ENCODE results near the gene GNG7.

Gene GNG7

DNA sequence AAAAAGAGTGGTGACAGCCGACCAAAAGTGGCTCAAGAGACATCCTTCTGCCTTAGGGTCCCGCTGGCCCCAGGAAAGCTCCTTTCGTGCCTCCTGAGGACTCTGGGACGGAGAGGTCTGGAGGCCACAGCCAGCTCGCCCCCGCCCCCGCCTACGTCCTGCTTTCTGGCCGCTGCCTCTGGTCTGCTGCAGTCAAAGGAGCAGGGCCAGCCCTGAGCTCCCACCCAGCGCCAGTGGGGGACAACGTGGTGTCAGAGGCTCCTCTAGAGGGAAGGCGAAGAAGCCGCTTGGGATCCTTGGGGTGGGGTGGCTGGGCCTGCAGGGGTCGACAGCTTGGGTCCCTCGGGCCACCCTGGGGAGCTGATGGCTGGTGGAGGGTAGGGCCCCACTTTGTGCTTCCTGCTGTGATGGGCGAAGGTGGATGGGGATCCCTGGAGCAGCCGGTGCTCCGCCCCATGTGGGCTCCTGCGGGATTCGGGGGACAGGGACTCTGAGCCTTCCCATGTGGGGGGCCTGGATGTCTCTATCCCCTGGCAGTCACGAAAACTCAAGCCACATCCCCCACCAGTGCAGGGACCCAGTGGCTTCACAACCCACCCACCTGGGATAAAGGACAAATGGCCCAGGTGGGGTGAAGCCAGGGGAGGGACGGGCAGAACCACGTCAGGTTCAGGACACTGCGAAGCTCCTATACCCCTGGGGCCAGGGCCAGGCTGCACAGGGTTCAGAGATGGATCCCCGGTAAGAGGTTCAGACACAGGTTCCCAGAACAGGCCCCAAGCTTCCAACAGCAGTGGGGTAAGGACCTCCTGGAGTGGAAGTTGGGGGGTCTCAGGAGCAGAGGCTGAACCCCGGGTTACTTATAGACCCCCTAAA lies 27.7 kb upstream of the GNG7 start:
- no peak overlapping the region for H3K9ac ChIP-seq (ENCODE audit: low read length)
- H3K4me2 ChIP-seq (ENCODE audit: low read depth, low read length), result no peak overlapping the region
- H3K9me2 ChIP-seq (replicated peaks; ENCODE audit: insufficient read depth, low read length), result no peaks in the 10 kb centered on the region
- no peaks in the 10 kb centered on the region for H3F3A ChIP-seq (ENCODE audit: insufficient read depth, low read length)
- no peak for DNase-seq
- TF ChIP-seq EZH2 (optimal IDR thresholded peaks at IDR 0.05; ENCODE audit: low read depth, low read length), result no peak
- no peaks in the 10 kb centered on the region for H3K9me3 ChIP-seq (replicated peaks; ENCODE audit: insufficient read depth, low read length)
- H3K79me2 ChIP-seq (ENCODE audit: low read length), result no peaks in the 10 kb centered on the region; the same call in 1 of the 2 replicates
- no peaks in the 10 kb centered on the region for H3K4me1 ChIP-seq (ENCODE audit: low read length)
- peaks cover 28% of the 10 kb centered on the region for H3K27me3 ChIP-seq (replicated peaks; ENCODE audit: insufficient read depth, low read length)
- H2AFZ ChIP-seq (ENCODE audit: low read length), result no peak overlapping the region
- H3K27ac ChIP-seq (ENCODE audit: low read length), result no peak overlapping the region
- H4K20me1 ChIP-seq (ENCODE audit: insufficient read depth, low read length), result no peaks in the 10 kb centered on the region
- H3K4me3 ChIP-seq (ENCODE audit: low read length), result no peak overlapping the region
- H3K36me3 ChIP-seq (replicated peaks; ENCODE audit: insufficient read depth, low read length), result no peaks in the 10 kb centered on the region

DNA sequence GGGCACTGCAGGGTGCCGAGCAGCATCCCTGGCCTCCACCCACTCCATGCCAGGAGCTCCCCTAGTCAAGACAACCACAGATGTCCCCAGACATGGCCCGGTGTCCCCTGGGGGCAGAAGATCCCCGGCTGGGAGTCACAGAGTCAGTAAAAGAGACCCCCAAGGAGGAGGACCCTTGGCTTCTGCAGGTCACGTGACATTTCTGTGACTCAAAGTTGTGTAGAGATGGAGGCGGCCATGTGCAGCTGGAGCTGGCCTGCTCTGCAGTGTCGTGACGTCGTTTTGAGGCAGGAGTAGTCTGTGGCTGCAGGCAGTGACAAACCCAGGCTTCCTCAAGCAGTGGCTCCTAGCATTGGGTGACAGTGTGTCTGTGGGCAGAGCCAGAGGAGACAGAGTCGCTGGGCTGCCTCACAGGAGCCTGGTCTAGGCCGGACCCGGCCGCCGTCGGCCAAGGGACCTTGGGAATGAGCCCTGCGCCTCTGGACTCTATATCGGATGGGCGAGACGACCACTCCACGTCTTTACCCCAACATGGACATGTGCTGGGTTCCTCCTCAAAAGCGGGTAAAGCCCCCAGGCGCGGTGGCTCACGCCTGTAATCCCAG lies 26.4 kb upstream of the GNG7 start:
- no peaks in the 10 kb centered on the region for H3K9me3 ChIP-seq (replicated peaks; ENCODE audit: insufficient read depth, low read length)
- no peaks in the 10 kb centered on the region for H3K79me2 ChIP-seq (ENCODE audit: low read length)
- H2AFZ ChIP-seq (ENCODE audit: low read length), result no peak overlapping the region
- peaks cover 36% of the 10 kb centered on the region for H3K27me3 ChIP-seq (replicated peaks; ENCODE audit: insufficient read depth, low read length)
- no peak overlapping the region for H3K27ac ChIP-seq (ENCODE audit: low read length)
- H3K9me2 ChIP-seq (replicated peaks; ENCODE audit: insufficient read depth, low read length), result no peaks in the 10 kb centered on the region
- no peaks in the 10 kb centered on the region for H3F3A ChIP-seq (ENCODE audit: insufficient read depth, low read length)
- H3K4me1 ChIP-seq (ENCODE audit: low read length), result no peaks in the 10 kb centered on the region
- H4K20me1 ChIP-seq (ENCODE audit: insufficient read depth, low read length), result no peaks in the 10 kb centered on the region
- H3K4me3 ChIP-seq (ENCODE audit: low read length), result no peak overlapping the region
- no peaks in the 10 kb centered on the region for H3K36me3 ChIP-seq (replicated peaks; ENCODE audit: insufficient read depth, low read length)
- no peak overlapping the region for H3K4me2 ChIP-seq (ENCODE audit: low read depth, low read length)
- no peak overlapping the region for H3K9ac ChIP-seq (ENCODE audit: low read length)
- DNase-seq, result no peak
- no peak for TF ChIP-seq EZH2 (optimal IDR thresholded peaks at IDR 0.05; ENCODE audit: low read depth, low read length)
- TF ChIP-seq, protein P1, sequence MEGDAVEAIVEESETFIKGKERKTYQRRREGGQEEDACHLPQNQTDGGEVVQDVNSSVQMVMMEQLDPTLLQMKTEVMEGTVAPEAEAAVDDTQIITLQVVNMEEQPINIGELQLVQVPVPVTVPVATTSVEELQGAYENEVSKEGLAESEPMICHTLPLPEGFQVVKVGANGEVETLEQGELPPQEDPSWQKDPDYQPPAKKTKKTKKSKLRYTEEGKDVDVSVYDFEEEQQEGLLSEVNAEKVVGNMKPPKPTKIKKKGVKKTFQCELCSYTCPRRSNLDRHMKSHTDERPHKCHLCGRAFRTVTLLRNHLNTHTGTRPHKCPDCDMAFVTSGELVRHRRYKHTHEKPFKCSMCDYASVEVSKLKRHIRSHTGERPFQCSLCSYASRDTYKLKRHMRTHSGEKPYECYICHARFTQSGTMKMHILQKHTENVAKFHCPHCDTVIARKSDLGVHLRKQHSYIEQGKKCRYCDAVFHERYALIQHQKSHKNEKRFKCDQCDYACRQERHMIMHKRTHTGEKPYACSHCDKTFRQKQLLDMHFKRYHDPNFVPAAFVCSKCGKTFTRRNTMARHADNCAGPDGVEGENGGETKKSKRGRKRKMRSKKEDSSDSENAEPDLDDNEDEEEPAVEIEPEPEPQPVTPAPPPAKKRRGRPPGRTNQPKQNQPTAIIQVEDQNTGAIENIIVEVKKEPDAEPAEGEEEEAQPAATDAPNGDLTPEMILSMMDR (IDR thresholded peaks at IDR 0.05; ENCODE audit: low read length), result no peak
- TF ChIP-seq EZH2phosphoT487 (IDR thresholded peaks at IDR 0.05; ENCODE audit: low read length), result no peak

DNA sequence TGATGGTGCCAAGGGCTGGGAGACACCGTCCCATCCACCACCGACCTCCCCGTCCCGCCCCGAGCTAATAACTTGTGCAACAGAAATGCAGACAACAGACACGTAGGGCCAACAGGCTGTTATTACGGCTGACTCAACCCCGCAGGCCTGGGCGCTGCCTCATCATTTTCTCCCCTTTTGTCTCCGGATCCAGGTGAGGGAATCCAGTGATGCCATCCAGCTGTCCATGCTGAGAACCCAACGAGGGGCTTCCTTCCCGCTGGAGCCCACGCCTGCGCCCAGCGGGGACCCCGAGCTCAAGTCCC lies 25.1 kb upstream of the GNG7 start:
- H3F3A ChIP-seq (ENCODE audit: insufficient read depth, low read length), result no peaks in the 10 kb centered on the region
- peaks cover 49% of the 10 kb centered on the region for H3K27me3 ChIP-seq (replicated peaks; ENCODE audit: insufficient read depth, low read length)
- no peak overlapping the region for H3K27ac ChIP-seq (ENCODE audit: low read length)
- H3K79me2 ChIP-seq (ENCODE audit: low read length), result no peaks in the 10 kb centered on the region
- DNase-seq, result no peak
- no peak overlapping the region for H3K4me3 ChIP-seq (ENCODE audit: low read length)
- no peaks in the 10 kb centered on the region for H3K4me1 ChIP-seq (ENCODE audit: low read length)
- H3K36me3 ChIP-seq (replicated peaks; ENCODE audit: insufficient read depth, low read length), result no peaks in the 10 kb centered on the region
- no peak overlapping the region for H3K9ac ChIP-seq (ENCODE audit: low read length)
- TF ChIP-seq EZH2 (optimal IDR thresholded peaks at IDR 0.05; ENCODE audit: low read depth, low read length) (no peak), EZH2phosphoT487 (IDR thresholded peaks at IDR 0.05; ENCODE audit: low read length) (no peak)
- TF ChIP-seq, protein P1 (IDR thresholded peaks at IDR 0.05; ENCODE audit: low read length), result no peak
- no peak overlapping the region for H2AFZ ChIP-seq (ENCODE audit: low read length)
- no peaks in the 10 kb centered on the region for H3K9me2 ChIP-seq (replicated peaks; ENCODE audit: insufficient read depth, low read length)
- H4K20me1 ChIP-seq (ENCODE audit: insufficient read depth, low read length), result no peaks in the 10 kb centered on the region
- H3K4me2 ChIP-seq (ENCODE audit: low read depth, low read length), result no peak overlapping the region
- H3K9me3 ChIP-seq (replicated peaks; ENCODE audit: insufficient read depth, low read length), result no peaks in the 10 kb centered on the region

Measured in MM.1S (cell line).